ENCODE results near the gene TARDBP.
"Not testable (repeated sequence)": the region's sequence is repeated elsewhere in the genome, so short reads cannot be mapped to it uniquely, and the experiment has no call there.

The TARDBP gene

DNA sequence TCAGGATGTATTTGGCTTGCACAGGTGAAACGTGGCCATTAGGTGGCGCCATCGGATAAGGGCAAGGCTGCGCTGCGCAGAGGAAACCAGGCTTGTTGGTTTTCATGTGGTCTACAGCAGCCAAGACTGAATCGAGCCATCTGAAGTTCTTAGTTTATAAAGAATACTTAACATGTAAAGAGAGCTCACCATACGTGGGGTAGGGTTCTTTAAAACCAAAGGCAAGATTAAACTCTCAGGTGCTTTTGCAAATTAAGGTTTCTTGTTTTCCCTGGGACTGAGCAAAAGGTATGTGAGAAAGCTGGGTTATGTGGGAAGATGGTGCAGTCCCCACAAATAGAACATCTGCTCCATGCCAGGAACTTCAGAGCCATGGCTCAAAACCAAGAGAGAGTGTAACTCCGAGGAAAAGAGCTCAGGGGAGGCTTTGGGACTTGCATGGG lies 25.3 kb downstream of the TARDBP start:
- peak; percentile 91 for DNase-seq (ENCODE audit: low read depth, low spot score)
- H3K4me3 ChIP-seq (ENCODE audit: low read length): no peak overlapping the region

DNA sequence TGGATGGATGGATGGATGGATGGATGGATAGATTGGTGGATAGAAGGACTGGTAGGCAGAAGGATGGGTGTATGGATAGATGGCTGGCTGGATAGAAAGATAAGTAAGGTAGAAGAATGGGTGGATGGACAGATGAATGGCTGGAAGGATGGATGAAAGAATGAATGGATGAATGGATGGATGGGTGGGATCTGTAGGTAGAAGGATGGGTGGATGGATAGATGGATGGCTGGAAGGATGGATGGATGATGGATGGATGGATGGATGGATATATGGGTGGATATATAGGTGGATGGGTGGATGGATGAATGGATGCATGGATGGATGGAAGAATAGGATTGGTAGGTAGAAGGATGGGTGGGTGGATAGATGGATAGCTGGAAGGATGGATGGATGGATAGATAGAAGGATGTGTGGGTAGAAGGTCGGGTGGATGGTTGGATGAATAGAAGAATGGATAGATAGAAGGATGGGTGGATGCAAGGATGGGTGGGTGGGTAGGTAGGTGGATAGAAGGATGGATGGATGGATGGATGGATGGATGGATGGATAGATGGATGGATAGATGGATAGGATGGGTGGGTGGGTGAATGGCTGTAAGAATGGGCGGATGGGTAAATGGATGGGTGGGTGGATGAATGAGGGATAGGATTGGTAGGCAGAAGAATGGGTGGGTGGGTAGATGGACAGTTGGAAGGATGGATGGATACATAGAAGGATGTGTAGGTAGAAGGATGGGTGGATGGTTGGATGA lies 27.1 kb downstream of the TARDBP start:
- no peak for DNase-seq (ENCODE audit: low read depth, low spot score)
- H3K4me3 ChIP-seq (ENCODE audit: low read length): no peak overlapping the region

DNA sequence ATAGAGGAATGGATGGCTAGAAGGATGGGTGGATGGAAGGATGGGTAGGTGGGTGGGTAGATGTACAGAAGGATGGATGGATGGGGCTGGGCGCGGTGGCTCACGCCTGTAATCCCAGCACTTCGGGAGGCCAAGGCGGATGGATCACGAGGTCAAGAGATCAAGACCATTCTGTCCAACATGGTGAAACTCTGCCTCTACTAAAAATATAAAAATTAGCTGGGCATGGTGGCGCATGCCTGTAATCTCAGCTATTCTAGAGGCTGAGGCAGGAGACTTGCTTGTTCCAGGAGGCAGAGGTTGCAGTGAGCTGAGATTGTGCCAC lies 27.6 kb downstream of the TARDBP start:
- not testable (repeated sequence) for DNase-seq (ENCODE audit: low read depth, low spot score); H3K4me3 ChIP-seq (ENCODE audit: low read length)

DNA sequence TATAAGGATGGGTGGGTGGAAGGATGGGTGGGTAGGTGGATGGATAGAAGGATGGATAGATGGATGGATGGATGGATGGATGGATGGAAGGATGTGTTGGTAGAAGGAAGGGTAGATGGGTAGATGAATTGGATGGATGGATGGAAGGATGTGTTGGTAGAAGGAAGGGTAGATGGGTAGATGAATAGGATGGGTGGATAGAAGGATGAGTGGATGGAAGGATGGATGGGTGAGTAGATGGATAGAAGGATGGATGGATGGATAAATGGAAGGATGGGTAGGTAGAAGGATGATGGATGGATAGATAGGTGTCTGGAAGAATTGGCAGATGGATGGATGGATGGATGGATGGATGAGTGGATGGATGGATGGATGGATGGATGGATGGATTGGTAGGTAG lies 28.6 kb downstream of the TARDBP start:
- no peak overlapping the region for H3K4me3 ChIP-seq (ENCODE audit: low read length)
- no peak for DNase-seq (ENCODE audit: low read depth, low spot score)

DNA sequence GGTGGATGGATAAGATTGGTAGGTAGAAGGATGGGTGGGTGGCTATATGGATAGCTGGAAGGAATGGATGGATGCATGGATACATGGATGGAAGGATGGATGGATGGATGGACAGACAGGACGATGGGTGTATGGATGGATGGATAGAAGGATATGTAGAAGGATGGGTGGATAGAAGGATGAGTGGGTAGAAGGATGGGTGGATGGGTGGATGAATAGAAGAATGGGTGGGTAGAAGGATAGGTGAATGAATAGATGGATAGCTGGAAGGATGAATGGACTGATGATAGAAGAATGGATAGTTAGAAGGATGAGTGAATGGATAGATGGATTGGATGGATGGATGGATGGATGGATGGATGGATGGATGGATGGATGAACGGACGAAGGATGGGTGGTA lies 29.6 kb downstream of the TARDBP start:
- no peak overlapping the region for H3K4me3 ChIP-seq (ENCODE audit: low read length)
- DNase-seq (ENCODE audit: low read depth, low spot score): no peak

DNA sequence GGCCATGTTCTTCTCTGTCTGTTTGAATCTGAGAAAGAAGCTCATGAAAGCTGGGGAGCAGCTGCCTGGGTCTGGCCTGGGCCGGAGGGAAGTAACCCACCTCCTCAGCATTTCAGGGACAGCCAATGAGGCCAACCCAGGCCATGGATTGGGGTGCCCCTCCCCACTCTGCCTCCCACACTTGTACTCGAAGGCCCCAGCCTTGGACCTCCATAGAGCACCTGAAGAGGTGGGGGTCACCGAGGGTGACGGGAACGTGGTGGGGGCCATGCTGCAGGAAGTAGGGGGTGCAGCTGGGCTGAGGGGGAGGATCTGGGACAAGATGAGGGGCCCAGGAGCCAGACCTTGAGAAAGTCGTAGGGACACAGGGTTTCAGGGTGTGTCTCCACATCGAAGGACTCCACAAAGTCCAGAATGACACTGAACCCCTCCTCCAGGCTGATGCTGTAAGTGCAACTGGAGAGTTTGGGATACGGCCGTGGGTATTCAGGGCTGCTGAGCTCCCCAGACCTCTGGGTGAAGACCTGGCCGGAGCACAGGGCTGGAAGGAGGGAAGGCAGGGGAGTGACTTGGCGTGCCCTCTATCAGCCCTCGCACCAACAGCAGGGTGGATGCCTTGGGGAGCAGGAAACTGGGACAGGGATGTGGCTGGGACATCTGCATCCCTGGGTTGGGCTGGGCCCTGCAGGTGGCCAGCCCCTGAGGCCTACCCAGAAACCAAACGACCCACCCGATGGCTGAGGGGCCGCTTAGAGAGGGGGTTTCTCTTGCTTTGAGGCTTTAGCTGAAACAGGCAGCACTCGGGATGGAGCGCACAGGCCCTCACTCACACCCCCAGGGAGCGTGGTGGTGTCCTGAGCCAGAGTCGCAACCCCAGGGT lies 30.8 kb downstream of the TARDBP start:
- no peak overlapping the region for H3K4me3 ChIP-seq (ENCODE audit: low read length)
- no peak for DNase-seq (ENCODE audit: low read depth, low spot score)

DNA sequence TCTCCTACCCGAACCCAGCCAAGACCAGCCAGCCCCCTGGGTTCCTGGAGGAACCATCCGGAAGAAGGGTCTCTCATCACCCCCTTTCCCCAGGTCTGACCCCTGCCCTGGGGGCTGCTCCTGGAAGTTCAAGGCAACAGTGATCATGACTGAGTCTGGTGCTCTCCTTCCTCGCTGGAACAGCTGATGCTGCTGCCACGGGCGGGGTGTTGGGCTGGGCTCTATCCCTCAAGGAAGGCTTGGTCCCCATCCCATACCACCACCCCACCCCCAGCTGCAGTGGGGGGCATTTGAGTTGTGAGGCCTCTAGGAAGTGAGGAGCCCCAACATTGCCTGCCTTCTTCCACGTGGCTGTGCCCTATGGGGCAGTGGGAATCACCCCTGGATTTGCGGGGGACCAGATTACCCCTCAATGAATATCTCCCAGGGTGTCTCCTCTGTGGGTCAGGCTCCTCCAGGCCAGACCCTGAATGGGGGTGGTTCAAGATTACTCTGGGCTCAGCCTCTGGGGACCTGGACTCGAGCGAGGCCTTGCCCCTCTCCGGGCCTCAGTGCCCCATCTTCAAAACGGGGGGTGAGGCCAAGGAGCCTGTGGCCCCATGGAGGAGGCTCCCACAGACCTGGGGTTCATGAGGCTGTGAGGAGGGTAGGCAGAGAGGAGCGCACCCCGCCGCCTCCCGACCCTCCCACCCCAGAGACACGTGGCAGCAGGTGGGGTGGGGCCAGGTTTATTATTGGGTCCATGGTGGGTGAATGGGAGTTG lies 31.8 kb downstream of the TARDBP start:
- H3K4me3 ChIP-seq (ENCODE audit: low read length): no peak overlapping the region
- no peak for DNase-seq (ENCODE audit: low read depth, low spot score)

DNA sequence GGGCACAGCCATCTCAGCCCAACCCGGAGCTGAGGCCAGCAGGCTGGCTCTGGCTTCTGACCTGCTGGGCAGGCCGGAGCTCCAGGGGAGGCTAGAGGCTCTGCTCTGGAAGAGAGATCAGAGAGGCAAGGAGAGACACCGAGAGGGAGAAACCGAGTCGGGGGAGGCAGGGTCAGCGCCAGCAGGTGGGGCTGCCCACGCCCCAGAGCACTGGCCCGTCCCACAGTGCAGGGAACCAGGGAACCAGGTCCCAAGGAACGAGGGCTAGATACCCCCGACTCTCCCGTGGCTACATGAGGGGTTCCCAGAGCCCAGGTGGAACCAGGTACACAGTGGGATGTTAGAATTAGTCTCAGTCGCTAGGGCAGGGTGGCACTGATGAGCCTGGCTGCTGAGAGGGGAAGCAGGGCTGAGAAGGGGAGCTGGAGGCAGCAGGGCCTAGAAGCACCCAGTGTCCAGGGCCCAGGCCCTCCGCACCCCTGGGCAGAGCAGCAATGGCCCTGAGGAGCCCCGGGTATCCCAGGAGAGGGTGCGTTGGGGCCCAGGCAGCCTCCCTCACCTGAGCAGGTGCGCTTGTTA lies 32.5 kb downstream of the TARDBP start:
- H3K4me3 ChIP-seq (ENCODE audit: low read length): no peak overlapping the region
- no peak for DNase-seq (ENCODE audit: low read depth, low spot score)

DNA sequence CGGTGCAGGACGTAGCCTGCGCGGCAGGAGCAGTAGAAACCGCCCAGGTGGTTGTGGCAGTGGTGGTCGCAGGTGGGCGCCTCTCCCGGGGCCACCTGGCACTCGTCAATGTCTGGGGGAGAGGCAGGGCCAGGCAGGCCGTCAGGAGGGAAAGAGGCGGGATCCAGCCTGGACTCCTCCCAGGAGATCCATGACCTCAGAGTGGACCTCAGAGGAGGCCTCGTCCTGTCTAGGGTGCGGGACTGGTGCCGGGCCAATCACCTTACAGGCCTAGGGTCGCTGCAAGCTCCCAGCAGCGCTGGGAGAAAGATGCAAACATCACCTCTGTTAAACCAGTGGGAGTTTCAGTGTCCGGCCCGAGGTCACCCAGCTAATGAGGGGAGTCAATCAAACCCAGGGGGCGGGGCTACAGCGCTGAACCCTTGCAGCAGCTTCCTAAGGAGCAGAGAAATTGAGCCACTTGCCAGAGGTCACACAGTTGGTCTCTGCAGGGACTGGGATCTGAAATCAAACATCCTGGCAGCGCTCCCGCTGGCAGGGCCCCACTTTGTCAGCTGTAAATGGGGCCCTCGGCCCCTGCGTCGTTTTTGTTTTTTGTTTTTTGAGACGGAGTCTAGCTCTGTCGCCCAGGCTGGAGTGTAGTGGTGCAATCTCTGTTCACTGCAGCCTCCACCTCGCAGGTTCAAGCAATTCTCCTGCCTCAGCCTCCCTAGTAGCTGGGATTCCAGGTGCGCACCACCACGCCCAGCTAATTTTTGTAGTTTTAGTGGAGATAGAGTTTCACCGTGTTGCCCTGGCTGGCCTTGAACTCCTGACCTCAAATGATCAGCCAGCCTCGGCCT lies 33.2 kb downstream of the TARDBP start:
- H3K4me3 ChIP-seq (ENCODE audit: low read length): no peak overlapping the region
- DNase-seq (ENCODE audit: low read depth, low spot score): no peak

DNA sequence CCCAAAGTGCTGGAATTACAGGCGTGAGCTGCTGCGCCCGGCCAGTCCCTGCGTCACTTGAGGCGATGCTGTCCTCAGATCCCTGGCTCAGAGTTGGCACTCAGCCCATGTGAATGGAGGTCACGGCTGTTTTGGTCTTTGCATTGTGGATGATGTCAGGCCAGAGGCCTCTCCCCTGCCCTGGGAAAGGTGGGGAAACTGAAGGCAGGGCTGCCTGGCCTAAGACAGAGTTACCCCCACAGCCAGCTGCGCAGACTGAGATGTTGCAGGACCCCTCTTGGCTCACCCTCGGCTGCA lies 33.8 kb downstream of the TARDBP start:
- no peak for DNase-seq (ENCODE audit: low read depth, low spot score)
- no peak overlapping the region for H3K4me3 ChIP-seq (ENCODE audit: low read length)

DNA sequence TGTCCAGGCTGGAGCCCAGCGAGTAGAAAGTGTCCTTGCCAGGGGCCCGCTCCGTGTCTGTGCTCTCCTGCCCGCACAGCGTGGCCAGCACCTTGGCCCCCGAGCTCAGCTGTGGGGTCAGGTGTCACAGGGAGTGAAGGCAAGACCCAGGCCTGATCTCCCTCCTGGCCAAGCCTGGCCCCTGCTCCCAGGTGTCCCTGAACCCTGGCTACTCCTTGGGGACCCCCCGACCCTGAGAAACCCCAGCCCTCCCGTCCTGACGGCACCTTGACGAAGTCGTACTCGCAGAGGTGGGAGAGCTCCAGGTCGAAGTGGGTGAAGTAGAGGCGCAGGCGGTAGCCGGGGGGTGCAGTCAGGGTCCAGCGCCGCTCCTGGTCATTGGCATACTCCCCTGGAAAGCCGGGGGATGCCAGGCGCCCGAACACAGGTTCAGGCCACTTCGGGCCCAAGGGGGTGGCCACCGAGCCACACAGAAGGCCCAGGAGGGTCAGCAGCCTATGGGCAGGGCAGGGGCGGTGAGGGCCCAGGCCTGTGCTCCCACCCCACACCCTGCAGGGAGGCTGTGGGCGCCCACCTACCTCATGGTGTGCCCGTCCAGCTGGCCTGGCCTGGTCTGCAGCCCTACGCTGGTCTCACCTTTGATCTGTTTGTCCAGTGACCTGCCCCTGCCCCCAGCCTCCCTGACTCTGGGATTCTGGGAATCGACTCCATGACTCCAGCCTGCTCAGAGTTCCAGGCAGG lies 34.3 kb downstream of the TARDBP start, which contains the start of gene MASP2:
Gene MASP2 (minus strand): TSS at position 615 of the 741 bp plus-strand sequence. CDS start 32 bp downstream, at position 583.
- no peak for DNase-seq (ENCODE audit: low read depth, low spot score)
- H3K4me3 ChIP-seq (ENCODE audit: low read length): no peak within 1 kb of the TSS

DNA sequence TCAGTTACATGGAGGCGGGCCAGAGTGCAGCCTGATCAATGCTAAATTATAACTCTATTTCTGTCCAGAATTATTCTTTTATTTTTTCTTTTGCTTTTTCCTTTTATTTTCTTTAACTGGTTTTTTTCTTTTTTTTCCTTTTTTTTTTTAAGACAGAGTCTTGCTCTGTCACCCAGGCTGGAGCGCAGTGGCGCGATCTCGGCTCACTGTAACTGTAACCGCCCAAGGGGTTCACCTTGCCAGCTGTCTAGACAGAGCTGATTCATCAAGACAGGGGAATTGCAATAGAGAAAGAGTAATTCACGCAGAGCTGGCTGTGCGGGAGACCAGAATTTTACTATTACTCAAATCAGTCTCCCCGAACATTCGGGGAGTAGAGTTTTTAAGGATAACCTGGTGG lies 38.7 kb downstream of the TARDBP start:
- H3K4me3 ChIP-seq (ENCODE audit: low read length); DNase-seq (ENCODE audit: low read depth, low spot score): not testable (repeated sequence)

DNA sequence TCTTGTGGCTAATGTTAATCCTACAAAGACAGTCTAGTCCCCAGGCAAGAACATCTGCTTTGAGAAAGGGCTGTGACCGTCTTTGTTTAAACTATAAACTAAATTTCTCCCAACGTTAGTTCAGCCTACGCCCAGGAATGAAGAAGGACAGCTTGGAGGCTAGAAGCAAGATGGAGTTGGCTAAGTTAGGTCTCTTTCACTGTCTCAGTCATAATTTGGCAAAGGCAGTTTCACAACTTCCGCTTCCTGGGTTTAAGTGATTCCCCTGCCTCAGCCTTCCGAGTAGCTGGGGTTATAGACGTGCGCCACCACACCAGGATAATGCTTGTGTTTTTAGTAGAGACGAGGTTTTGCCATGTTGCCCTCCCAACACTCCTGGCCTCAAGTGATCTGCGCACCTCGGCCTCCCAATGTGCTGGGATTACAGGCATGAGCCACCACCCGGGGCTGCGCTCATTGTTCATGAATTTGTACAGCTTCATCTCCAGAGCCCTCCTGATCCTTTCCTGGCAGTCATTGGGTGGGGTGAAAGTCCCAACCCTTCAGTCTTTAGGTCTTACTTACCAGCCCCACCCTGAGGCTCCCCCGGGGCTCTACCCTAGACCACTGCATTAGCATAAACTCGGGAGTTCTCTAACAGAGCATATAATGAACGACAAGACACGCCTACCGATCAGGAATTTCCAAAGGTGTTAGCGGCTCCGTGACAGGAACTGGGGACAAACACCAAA lies 39.5 kb downstream of the TARDBP start:
- DNase-seq (ENCODE audit: low read depth, low spot score): no peak
- no peak overlapping the region for H3K4me3 ChIP-seq (ENCODE audit: low read length)

DNA sequence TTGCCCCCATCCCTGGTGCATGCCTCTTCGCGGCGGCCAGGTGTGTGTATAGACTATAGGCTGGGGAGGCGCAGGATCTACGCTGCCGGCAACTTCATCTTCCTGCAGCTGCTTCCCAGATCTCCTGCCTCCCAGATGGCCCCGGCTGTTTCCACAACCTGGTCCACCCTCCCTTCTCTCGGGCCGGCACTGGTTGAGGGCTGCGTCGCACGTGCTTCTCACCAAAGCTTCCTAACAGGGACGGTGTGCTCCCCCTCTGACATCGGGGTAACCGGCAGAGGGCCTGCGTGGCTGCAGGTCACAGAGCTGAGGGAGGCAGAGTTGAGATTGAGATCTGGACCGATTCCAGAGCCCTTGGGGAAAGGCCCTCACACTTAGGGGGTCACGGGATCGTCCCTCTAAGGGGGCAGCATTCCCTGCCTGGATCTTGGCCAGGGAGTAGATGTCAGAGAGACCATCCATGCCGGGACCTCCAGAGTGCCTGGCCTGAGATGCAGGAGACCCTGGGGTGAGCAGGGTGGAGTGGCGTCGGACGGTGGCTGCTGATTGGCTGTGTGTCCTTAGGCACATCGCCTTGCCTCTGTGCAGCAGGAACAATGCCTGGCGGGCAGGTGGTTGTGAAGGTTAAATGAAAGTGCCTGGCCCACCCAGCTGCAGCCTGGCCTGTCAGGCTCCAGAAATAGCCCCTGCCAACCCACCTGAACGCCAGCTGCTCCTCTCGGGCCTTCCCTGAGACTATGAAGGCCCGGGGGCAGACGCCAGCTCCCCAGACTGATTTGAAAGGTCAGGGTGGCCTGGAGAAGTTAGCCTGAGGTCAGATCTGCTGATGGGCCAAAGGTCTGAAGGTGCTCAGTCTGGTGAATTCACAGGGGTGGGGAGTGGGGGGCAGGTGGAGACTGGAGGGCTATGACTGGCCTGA lies 40.6 kb downstream of the TARDBP start:
- no peak for DNase-seq (ENCODE audit: low read depth, low spot score)
- no peak overlapping the region for H3K4me3 ChIP-seq (ENCODE audit: low read length)

DNA sequence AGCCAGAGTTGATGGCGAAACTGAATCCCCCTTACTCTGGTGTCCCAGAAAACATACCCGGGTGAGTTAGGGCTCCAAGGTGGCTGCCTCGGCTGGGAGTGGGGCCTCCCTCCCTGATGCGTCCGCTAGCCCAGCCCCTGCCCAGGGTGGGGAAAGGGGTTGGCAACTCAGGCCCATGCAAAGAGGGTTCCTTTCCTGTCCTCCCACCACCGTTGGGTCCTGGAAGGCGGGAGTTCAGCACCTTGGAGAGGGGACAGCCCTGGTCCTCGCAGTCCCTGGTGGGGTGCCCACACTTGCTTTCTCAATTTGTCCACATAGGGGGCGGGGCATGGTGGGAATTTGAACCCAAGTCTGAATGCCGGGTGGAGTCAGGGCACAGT lies 41.3 kb downstream of the TARDBP start:
- DNase-seq (ENCODE audit: low read depth, low spot score): no peak
- no peak overlapping the region for H3K4me3 ChIP-seq (ENCODE audit: low read length)

DNA sequence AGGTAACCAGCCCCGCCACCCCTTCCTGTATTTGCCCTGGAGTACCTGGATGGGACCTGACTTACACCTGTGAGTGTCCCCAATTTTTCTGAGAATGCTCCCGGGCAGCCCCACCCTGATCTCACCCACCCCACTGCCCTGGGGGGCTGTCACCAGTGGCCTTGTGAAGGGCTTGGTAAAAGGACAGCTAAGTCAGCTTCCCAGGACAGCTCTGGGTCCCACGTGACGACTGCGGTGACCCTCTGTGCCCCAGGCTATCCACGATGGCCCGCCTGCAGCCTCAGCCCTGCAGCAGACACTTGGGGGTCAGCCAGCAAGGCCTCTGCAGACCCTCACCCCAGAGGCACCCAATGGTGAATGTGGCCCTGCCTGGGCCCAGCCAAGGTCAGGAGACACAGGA lies 41.7 kb downstream of the TARDBP start:
- H3K4me3 ChIP-seq (ENCODE audit: low read length): no peak overlapping the region
- no peak for DNase-seq (ENCODE audit: low read depth, low spot score)

DNA sequence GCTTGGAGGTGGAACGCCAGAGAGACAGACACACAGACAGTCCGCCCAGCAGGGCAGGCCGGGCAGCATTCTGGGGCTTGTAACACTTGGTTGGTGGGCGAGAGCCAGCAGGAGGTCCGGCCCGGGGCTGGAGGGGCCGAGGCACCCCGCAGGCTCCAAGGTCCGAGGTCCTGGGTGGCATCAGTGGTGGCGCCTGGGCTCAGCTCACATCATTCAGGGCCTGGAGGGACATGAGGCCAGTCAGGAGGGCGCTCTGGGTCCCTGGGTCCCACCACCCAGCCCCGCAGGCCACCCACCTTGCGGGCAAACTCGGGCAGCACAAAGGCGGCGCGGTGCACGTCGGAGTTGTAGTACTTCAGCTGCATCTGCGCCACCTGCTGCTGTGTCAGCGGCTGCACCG lies 42.2 kb downstream of the TARDBP start:
- no peak for DNase-seq (ENCODE audit: low read depth, low spot score)
- no peak overlapping the region for H3K4me3 ChIP-seq (ENCODE audit: low read length)
